NT2/D1 (cell line): Measurements from ENCODE around the gene DYNC2H1.

Experiments
- DNase-seq: peaks from one replicate; pipeline ENCODE4 v3.0.0-alpha.2; 2011; ENCODE audit warnings: low read depth, low spot score
- H3K27me3 ChIP-seq: 2 replicates; pipeline ENCODE4 v1.6.0; 2011; ENCODE audit warnings: mild to moderate bottlenecking; ENCODE audit not compliant: insufficient read length, insufficient read depth
- H3K36me3 ChIP-seq: 2 replicates; pipeline ENCODE4 v1.6.1; 2011; ENCODE audit warnings: mild to moderate bottlenecking, low read length, mixed read lengths; ENCODE audit not compliant: insufficient read depth, insufficient read length
- H3K4me1 ChIP-seq: 2 replicates; pipeline ENCODE4 v1.5.1; 2011; ENCODE audit not compliant: insufficient read depth, insufficient read length
- H3K4me3 ChIP-seq: 2 replicates; pipeline ENCODE4 v1.5.1; 2011; ENCODE audit warnings: low read depth; ENCODE audit not compliant: insufficient read length
- H3K9ac ChIP-seq: 2 replicates; pipeline ENCODE4 v1.6.0; 2011; ENCODE audit warnings: low read depth; ENCODE audit not compliant: insufficient read length
- H3K9me3 ChIP-seq: 2 replicates; pipeline ENCODE4 v1.5.1; 2011; ENCODE audit warnings: mild to moderate bottlenecking, low read length; ENCODE audit not compliant: insufficient read depth
- SUZ12 ChIP-seq: IDR thresholded peaks from 2 replicates; pipeline ENCODE4 v1.6.1; 2011; ENCODE audit not compliant: insufficient read length, insufficient read depth; ENCODE audit errors: extremely low read depth
- YY1 ChIP-seq: IDR thresholded peaks from 2 replicates; pipeline ENCODE4 v1.6.1; 2011; ENCODE audit not compliant: insufficient read length, insufficient read depth
- ZNF274 ChIP-seq: IDR thresholded peaks from 2 replicates; pipeline ENCODE4 v1.6.1; 2011; ENCODE audit warnings: mild to moderate bottlenecking, low read depth, low read length

The DYNC2H1 gene

GRCh38 chr11:103453915-103454709 is 344.9 kb downstream of the DYNC2H1 start:
- Histone ChIP-seq H3K27me3 (no peaks in the 10 kb centered on the region), H3K9ac (no peak overlapping the region), H3K4me1 (no peaks in the 10 kb centered on the region), H3K36me3 (no peaks in the 10 kb centered on the region), H3K9me3 (no peaks in the 10 kb centered on the region), H3K4me3 (no peak overlapping the region)
- TF ChIP-seq SUZ12 = no peak
- DNase-seq = no peak

- no peaks in the 10 kb centered on the region for H3K36me3 ChIP-seq
- no peak for TF ChIP-seq YY1
- no peak for TF ChIP-seq ZNF274
- no peak for TF ChIP-seq SUZ12
- H3K27me3 ChIP-seq = no peaks in the 10 kb centered on the region
- H3K9me3 ChIP-seq = no peaks in the 10 kb centered on the region
- no peak for DNase-seq
- H3K4me1 ChIP-seq = no peaks in the 10 kb centered on the region
- no peak overlapping the region for H3K9ac ChIP-seq
- H3K4me3 ChIP-seq = no peak overlapping the region
These were observed 355.2 kb downstream of the DYNC2H1 start for GRCh38 chr11:103464420-103464819.

- no peak for DNase-seq
- no peaks in the 10 kb centered on the region for H3K27me3 ChIP-seq
- H3K36me3 ChIP-seq = no peaks in the 10 kb centered on the region
- H3K9me3 ChIP-seq = no peaks in the 10 kb centered on the region
- H3K4me1 ChIP-seq = no peaks in the 10 kb centered on the region
- no peak overlapping the region for H3K4me3 ChIP-seq
- TF ChIP-seq ZNF274 (no peak), YY1 (no peak), SUZ12 (no peak)
- H3K9ac ChIP-seq = no peak overlapping the region
These were observed 356.4 kb downstream of the DYNC2H1 start for GRCh38 chr11:103465555-103466140.

DNA sequence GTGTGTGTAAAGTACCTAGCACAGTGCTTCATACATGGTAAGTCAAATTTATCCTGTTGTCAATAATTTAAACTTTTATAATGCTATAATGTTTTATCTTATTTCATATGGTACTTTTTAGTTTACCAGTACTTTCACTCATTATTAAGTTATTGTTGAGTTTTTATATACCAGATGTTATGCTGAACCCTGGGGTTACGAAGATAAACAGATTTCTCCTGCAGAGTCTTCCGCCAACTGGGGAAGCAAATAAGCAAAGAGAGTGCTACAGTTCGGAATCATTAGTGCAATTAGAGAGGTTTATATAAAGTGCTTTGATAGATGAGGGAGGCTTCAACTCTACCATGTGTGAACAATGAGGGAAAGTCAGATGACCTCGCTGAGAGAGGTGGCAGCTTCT is 362.3 kb downstream of the DYNC2H1 start:
- no peak for DNase-seq
- Histone ChIP-seq H3K36me3 (no peaks in the 10 kb centered on the region), H3K4me1 (no peaks in the 10 kb centered on the region), H3K9me3 (no peaks in the 10 kb centered on the region), H3K4me3 (no peak overlapping the region), H3K9ac (no peak overlapping the region), H3K27me3 (no peaks in the 10 kb centered on the region)
- TF ChIP-seq SUZ12 (no peak), ZNF274 (no peak), YY1 (no peak)

DNA sequence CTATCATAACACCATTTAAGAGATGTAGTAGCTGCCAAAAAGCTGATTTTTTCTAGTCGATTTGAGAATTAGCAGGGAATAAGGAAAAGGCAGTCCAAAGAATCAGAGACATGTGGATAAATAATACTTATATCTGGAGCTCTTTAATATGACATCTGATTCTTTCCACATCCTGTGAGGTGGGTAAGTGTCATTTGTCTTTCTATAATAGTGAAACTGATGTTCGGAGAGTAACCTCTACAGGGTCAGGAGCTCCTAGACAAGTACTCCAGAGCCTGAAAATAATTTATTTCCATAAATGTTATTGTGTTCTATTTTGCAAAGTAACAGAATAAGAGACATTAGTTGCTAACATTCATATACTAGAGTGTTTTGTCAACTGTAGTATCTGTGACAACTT is 367.6 kb downstream of the DYNC2H1 start:
- Histone ChIP-seq H3K36me3 (no peaks in the 10 kb centered on the region), H3K9ac (no peak overlapping the region), H3K27me3 (no peaks in the 10 kb centered on the region), H3K4me3 (no peak overlapping the region), H3K4me1 (no peaks in the 10 kb centered on the region), H3K9me3 (no peaks in the 10 kb centered on the region)
- TF ChIP-seq SUZ12 = no peak
- TF ChIP-seq YY1 = no peak
- TF ChIP-seq ZNF274 = no peak
- DNase-seq = no peak

- H3K9ac ChIP-seq = no peak overlapping the region
- H3K27me3 ChIP-seq = no peaks in the 10 kb centered on the region
- H3K9me3 ChIP-seq = no peaks in the 10 kb centered on the region
- no peak for TF ChIP-seq YY1
- no peak for TF ChIP-seq ZNF274
- TF ChIP-seq SUZ12 = no peak
- no peak for DNase-seq
- no peak overlapping the region for H3K4me3 ChIP-seq
- H3K4me1 ChIP-seq = no peaks in the 10 kb centered on the region
- H3K36me3 ChIP-seq = no peaks in the 10 kb centered on the region
These were observed 371.2 kb downstream of the DYNC2H1 start for GRCh38 chr11:103480421-103480820.

- Histone ChIP-seq H3K27me3 (no peaks in the 10 kb centered on the region), H3K4me1 (no peaks in the 10 kb centered on the region), H3K4me3 (no peak overlapping the region), H3K9ac (no peak overlapping the region), H3K36me3 (no peaks in the 10 kb centered on the region), H3K9me3 (no peaks in the 10 kb centered on the region)
- DNase-seq = no peak
- TF ChIP-seq ZNF274 (no peak), SUZ12 (no peak), YY1 (no peak)
These were observed 374.8 kb downstream of the DYNC2H1 start for GRCh38 chr11:103483996-103484395.
